ENCODE results near the gene DNAJB9.
"Not testable (repeated sequence)": the region's sequence is repeated elsewhere in the genome, so short reads cannot be mapped to it uniquely, and the experiment has no call there.

- not testable (repeated sequence) for TF ChIP-seq REST (IDR thresholded peaks at IDR 0.05; ENCODE audit: low read depth, low read length); MAX (IDR thresholded peaks at IDR 0.05; ENCODE audit: low read depth, low read length); CTCF (IDR thresholded peaks at IDR 0.05 in 2 of 3, conservative IDR thresholded peaks at IDR 0.05 in 1 of 3; ENCODE audit: control insufficient read depth in 2 of 3, extremely low read depth in 1 of 3, insufficient read depth in 1 of 3, low read depth in 3 of 3, low read length in 3 of 3); GABPA (IDR thresholded peaks at IDR 0.05; ENCODE audit: low read depth); YY1 (IDR thresholded peaks at IDR 0.05; ENCODE audit: low read depth, low read length); CBFB (IDR thresholded peaks at IDR 0.05; ENCODE audit: low read depth); MTA3 (IDR thresholded peaks at IDR 0.05; ENCODE audit: borderline replicate concordance, low read length); SMC3 (IDR thresholded peaks at IDR 0.05; ENCODE audit: borderline replicate concordance, low read length); ZNF217 (IDR thresholded peaks at IDR 0.05); KDM1A (IDR thresholded peaks at IDR 0.05; ENCODE audit: borderline replicate concordance)
Observed at GRCh38 chr7:108556665-108557064, 13.0 kb upstream of the DNAJB9 start.
